RPMI7951 (cell line): ENCODE data around the gene BAHD1. TPM values are rescaled to one million over a fixed set of nuclear protein-coding genes. Genes with fewer than 3 reads are reported as not detected.

Source experiments
- DNase-seq: peaks from one replicate; pipeline ENCODE4 v3.0.0-alpha.2; 2012; ENCODE audit warnings: low read depth
- total RNA-seq: library from RNA; depleted of rRNA; stranded (reverse); fragments of >200 nt; shearing (Covaris generic); gene quantifications from 2 replicates; pipeline ENCODE4 v1.2.3, GENCODE V29; 2014

Gene BAHD1
- total RNA-seq, 1 experiment from 2014 or later = 7.6 TPM

GRCh38 chr15:40424483-40425115 lies 16.2 kb upstream of the BAHD1 start:
- no peak for DNase-seq

GRCh38 chr15:40425681-40426080 lies 15.1 kb upstream of the BAHD1 start:
- no peak for DNase-seq

GRCh38 chr15:40427188-40427587 lies 13.6 kb upstream of the BAHD1 start:
- no peak for DNase-seq

- DNase-seq = no peak
Observed at GRCh38 chr15:40428185-40428584, 12.6 kb upstream of the BAHD1 start.

- DNase-seq = no peak
Observed at GRCh38 chr15:40429068-40429710, 11.6 kb upstream of the BAHD1 start.

- DNase-seq = peak; percentile 76
Observed at GRCh38 chr15:40430271-40430805, 10.4 kb upstream of the BAHD1 start.

- no peak for DNase-seq
Observed at GRCh38 chr15:40435023-40435709, 5.6 kb upstream of the BAHD1 start.

GRCh38 chr15:40435710-40436089 lies 5.1 kb upstream of the BAHD1 start:
- DNase-seq = no peak

GRCh38 chr15:40436116-40436891 lies 4.4 kb upstream of the BAHD1 start:
- DNase-seq = no peak

GRCh38 chr15:40436892-40437751 lies 3.6 kb upstream of the BAHD1 start:
- DNase-seq = no peak

- DNase-seq = no peak
Observed at GRCh38 chr15:40437752-40438687, 2.7 kb upstream of the BAHD1 start.

- no peak for DNase-seq
Observed at GRCh38 chr15:40438712-40439111, 2.0 kb upstream of the BAHD1 start.

- DNase-seq = no peak
Observed at GRCh38 chr15:40439461-40439959, 1.2 kb upstream of the BAHD1 start.

GRCh38 chr15:40439960-40440742 lies 602 bp upstream of the BAHD1 start:
- peak; percentile 60 for DNase-seq

GRCh38 chr15:40441565-40442531 lies 1.1 kb downstream of the BAHD1 start:
- no peak for DNase-seq

- DNase-seq = no peak
Observed at GRCh38 chr15:40443255-40443654, 2.5 kb downstream of the BAHD1 start.

- DNase-seq = no peak
Observed at GRCh38 chr15:40443846-40444245, 3.1 kb downstream of the BAHD1 start.

GRCh38 chr15:40444736-40445135 lies 4.0 kb downstream of the BAHD1 start:
- no peak for DNase-seq
